Left ventricle myocardium inferior (tissue), 1 donor: ENCODE results near the gene PKP4. TPM values are rescaled to one million over a fixed set of nuclear protein-coding genes. Genes with fewer than 3 reads are reported as not detected.

Source experiments
- DNase-seq: peaks from one replicate; pipeline ENCODE4 v3.0.0-alpha.2; 2020
- H3K27ac ChIP-seq: fragments of 200-600 bp; replicated peaks from 2 replicates; pipeline ENCODE4 v1.8.0; 2021
- H3K27me3 ChIP-seq: fragments of 200-600 bp; 2 replicates; pipeline ENCODE4 v1.8.0; 2021; ENCODE audit warnings: low read depth
- H3K36me3 ChIP-seq: fragments of 200-600 bp; 2 replicates; pipeline ENCODE4 v1.8.0; 2021
- H3K4me1 ChIP-seq: fragments of 200-600 bp; 2 replicates; pipeline ENCODE4 v1.8.0; 2021
- H3K4me3 ChIP-seq: fragments of 200-600 bp; 2 replicates; pipeline ENCODE4 v1.8.0; 2021; ENCODE audit warnings: mild to moderate bottlenecking, moderate library complexity
- H3K9me3 ChIP-seq: fragments of 200-600 bp; replicated peaks from 2 replicates; pipeline ENCODE4 v1.8.0; 2021
- intact Hi-C: fragments of 100-400 bp; cut with micrococcal nuclease; formaldehyde crosslinking; loops from one replicate; pipeline ENCODE4 v1.11.0; 2022
- total RNA-seq: library from RNA; stranded (reverse); fragmentation: NEBNext Ultra II Directional; extraction: Animal tissue kit (Norgen Biotek cat#: 25700); gene quantifications from one replicate; pipeline ENCODE4 v1.2.1, GENCODE V29; 2021
- TF ChIP-seq, protein P1 (sequence below): fragments of 200-600 bp; IDR thresholded peaks from 2 replicates; pipeline ENCODE4 v1.8.0; 2021; ENCODE audit warnings: antibody characterized with exemption, mild to moderate bottlenecking, borderline replicate concordance
- donor health status: DM: no; HTN: yes; CAD: no; lungs with severe emphysema.

PKP4 gene
- total RNA-seq, 1 donor from 2014 or later = 47.6 TPM

DNA sequence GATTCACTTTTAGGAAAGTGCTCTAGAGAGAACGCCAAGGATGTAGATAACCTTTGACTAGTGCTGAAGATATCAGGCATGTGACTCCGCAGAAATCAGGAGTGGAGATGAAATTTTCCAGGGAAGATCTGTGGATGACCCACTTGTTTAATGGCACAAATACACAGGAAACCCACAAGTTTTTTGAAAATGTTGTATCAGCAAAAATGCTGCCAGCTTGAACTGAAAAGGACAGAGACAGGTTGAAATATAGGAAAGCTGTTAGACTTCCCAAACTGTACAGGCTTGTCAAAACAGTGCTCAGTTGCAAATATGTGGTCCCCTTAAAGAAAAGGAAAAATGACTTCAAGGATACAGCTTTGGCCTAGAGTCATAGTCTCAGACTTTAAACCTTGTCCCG, 96.5 kb downstream of the PKP4 start:
- intact Hi-C loops = no loop called here
- no peak for DNase-seq
- TF ChIP-seq, protein P1, sequence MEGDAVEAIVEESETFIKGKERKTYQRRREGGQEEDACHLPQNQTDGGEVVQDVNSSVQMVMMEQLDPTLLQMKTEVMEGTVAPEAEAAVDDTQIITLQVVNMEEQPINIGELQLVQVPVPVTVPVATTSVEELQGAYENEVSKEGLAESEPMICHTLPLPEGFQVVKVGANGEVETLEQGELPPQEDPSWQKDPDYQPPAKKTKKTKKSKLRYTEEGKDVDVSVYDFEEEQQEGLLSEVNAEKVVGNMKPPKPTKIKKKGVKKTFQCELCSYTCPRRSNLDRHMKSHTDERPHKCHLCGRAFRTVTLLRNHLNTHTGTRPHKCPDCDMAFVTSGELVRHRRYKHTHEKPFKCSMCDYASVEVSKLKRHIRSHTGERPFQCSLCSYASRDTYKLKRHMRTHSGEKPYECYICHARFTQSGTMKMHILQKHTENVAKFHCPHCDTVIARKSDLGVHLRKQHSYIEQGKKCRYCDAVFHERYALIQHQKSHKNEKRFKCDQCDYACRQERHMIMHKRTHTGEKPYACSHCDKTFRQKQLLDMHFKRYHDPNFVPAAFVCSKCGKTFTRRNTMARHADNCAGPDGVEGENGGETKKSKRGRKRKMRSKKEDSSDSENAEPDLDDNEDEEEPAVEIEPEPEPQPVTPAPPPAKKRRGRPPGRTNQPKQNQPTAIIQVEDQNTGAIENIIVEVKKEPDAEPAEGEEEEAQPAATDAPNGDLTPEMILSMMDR = no peak
- Histone ChIP-seq H3K4me1 (peaks cover 4% of the 10 kb centered on the region), H3K4me3 (no peak overlapping the region), H3K27me3 (no peaks in the 10 kb centered on the region), H3K27ac (no peak overlapping the region), H3K36me3 (peaks cover 10% of the 10 kb centered on the region), H3K9me3 (peaks cover 5% of the 10 kb centered on the region)

DNA sequence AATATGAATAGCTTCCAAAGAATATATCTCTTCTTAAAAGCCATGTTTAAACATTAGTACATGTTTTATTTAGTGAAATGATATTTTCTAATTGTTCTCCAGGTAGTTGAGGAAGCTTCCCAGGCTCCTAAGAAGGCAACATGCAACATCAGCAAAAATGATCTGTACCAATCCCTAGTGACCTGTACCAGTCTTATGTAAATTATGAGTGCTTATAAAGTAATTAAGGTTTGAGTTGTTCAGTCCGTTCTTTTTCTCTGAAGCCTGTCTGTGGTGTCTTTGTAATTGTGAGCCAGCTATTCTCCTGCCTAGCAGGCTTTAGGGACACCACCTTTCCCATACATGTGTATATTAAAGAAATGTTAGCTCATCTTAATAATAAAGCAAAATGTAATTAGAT, 98.2 kb downstream of the PKP4 start:
- TF ChIP-seq, protein P1 = no peak
- intact Hi-C loops = no loop called here
- Histone ChIP-seq H3K4me3 (no peak overlapping the region), H3K36me3 (no peaks in the 10 kb centered on the region), H3K9me3 (peaks cover 5% of the 10 kb centered on the region), H3K4me1 (peaks cover 4% of the 10 kb centered on the region), H3K27ac (no peak overlapping the region), H3K27me3 (no peaks in the 10 kb centered on the region)
- no peak for DNase-seq

GRCh38 chr2:158556124-158556523, 99.4 kb downstream of the PKP4 start:
- no peak for DNase-seq
- no peak overlapping the region for H3K4me3 ChIP-seq
- intact Hi-C loops = no loop called here
- TF ChIP-seq, protein P1 = no peak
- no peaks in the 10 kb centered on the region for H3K27me3 ChIP-seq
- H3K36me3 ChIP-seq = no peaks in the 10 kb centered on the region
- peaks cover 5% of the 10 kb centered on the region for H3K9me3 ChIP-seq
- H3K4me1 ChIP-seq = peaks cover 4% of the 10 kb centered on the region
- no peak overlapping the region for H3K27ac ChIP-seq

DNA sequence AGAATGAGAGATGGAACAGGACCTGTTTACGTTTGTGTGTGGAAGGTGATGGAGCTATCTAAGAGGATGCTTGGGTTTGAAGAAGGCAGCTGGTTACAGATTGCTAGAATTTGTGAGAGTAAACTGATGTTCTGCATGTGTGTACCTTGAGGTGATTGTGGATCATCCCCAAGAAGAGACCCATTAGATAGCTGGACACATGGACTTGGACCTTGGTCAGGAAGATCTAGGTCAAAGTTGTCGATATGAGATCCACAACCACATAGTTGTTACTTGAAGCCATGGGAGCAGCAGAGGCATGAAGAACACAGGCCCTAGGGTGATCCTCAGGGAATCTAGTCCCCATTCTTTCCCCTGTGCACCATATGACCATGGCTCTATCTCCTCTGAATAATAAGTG, 101.0 kb downstream of the PKP4 start:
- Histone ChIP-seq H3K36me3 (no peaks in the 10 kb centered on the region), H3K4me3 (no peak overlapping the region), H3K27ac (no peak overlapping the region), H3K4me1 (peaks cover 4% of the 10 kb centered on the region), H3K9me3 (no peaks in the 10 kb centered on the region), H3K27me3 (no peaks in the 10 kb centered on the region)
- TF ChIP-seq, protein P1 = no peak
- intact Hi-C loops = no loop called here
- DNase-seq = no peak

GRCh38 chr2:158559252-158559651, 102.5 kb downstream of the PKP4 start:
- TF ChIP-seq, protein P1 = no peak
- no peak for DNase-seq

GRCh38 chr2:158560259-158560658, 103.5 kb downstream of the PKP4 start:
- intact Hi-C loops = no loop called here
- Histone ChIP-seq H3K4me3 (no peak overlapping the region), H3K4me1 (peaks cover 4% of the 10 kb centered on the region), H3K27me3 (no peaks in the 10 kb centered on the region), H3K9me3 (no peaks in the 10 kb centered on the region), H3K27ac (no peak overlapping the region), H3K36me3 (no peaks in the 10 kb centered on the region)
- TF ChIP-seq, protein P1 = no peak
- DNase-seq = no peak

More at GRCh38 chr2:158559252-158559651, 102.5 kb downstream of the PKP4 start:
- Histone ChIP-seq H3K4me1 (peaks cover 4% of the 10 kb centered on the region), H3K9me3 (no peaks in the 10 kb centered on the region), H3K4me3 (no peak overlapping the region), H3K27ac (no peak overlapping the region), H3K36me3 (no peaks in the 10 kb centered on the region), H3K27me3 (no peaks in the 10 kb centered on the region)
- intact Hi-C loops = no loop called here
